ENCODE results near the gene LMF1. TPM values are rescaled to one million over a fixed set of nuclear protein-coding genes. Genes with fewer than 3 reads are reported as not detected.

Gene LMF1
- total RNA-seq, 1 donor, result 29.4 TPM

GRCh38 chr16:873243-873661 lies 97.5 kb downstream of the LMF1 start:
- no peak for DNase-seq (ENCODE audit: low read depth)
- no peak overlapping the region for H3K4me3 ChIP-seq (ENCODE audit: low read depth, low read length)
- no peak for TF ChIP-seq CTCF (IDR thresholded peaks at IDR 0.05; ENCODE audit: insufficient read depth, low read length)

GRCh38 chr16:872436-873242 lies 98.1 kb downstream of the LMF1 start:
- H3K4me3 ChIP-seq (ENCODE audit: low read depth, low read length), result no peak overlapping the region
- no peak for TF ChIP-seq CTCF (IDR thresholded peaks at IDR 0.05; ENCODE audit: insufficient read depth, low read length)
- no peak for DNase-seq (ENCODE audit: low read depth)

DNA sequence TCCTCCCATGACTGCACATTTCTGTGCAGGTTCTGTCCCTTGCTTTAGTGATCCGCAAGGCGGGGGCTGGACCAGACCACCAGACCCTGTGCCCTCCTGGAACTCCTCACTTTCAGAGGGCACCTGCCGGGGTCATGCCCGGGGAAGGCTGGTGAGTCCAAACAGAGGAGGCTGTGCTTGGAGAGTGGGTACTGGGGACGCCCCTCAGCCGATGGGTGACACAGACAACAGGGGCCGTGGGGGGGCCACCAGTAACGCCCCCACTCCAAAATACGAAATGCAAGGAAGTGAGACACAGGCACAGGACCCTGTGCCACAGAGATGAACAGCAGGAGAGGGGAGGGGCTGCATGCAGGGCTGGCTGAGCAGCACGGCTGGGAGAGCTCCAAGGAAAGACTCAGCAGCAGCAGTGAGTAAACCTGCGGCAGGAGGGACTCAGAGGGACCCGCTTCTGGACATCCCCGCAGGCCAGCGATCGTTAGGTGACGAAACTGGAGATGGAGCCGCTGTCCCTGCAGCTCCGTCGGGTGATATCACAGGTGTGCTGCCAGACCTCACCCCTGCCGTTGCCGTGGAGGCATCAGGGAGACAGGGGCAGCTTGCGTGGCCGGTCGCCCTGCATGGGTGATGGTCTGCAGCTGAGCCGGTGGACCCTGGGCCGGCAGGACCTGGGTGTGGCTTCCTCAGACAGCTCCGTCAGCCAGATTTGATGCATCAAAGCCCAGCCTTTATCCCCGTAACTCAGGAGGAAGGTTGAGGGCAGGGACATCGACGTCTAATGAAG lies 99.0 kb downstream of the LMF1 start:
- DNase-seq (ENCODE audit: low read depth), result no peak

DNA sequence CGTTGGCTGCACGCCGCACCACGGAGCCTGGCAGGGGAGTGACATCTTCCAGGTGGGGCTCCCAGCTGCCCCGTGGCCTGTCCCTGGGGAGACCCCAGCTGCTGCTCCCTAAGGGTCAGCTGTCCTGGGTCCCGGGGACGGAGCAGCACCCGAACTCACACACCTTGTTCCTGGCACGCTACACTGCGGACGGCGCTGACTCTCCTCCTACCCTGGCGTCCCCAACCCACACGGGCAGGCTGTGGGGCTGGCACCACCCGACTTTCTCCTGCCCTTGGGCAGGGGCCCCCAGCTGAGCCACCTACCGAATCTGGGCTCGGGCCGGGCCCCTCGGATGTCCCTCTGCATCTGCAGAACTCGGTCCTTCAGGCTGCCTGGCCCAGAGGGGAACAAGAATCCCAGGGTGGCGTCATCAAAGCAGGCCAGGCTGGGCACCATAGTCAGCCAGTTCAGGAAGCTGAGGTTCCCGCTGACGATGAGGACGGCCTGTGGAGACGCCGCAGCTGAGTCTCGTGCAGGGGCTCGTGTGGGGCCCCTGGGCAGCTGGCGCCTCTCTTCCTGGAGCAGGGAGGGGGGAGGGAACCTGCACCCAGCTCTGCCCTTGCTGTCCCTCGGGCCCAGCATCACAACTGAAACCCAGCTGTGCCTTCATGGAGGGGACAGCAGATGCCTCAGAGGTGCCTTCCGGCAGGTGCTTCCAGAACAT lies 99.8 kb downstream of the LMF1 start:
- TF ChIP-seq CTCF (IDR thresholded peaks at IDR 0.05; ENCODE audit: insufficient read depth, low read length), result no peak
- no peak for DNase-seq (ENCODE audit: low read depth)
- no peak overlapping the region for H3K4me3 ChIP-seq (ENCODE audit: low read depth, low read length)

More for the DNA sequence above, 99.0 kb downstream of the LMF1 start:
- TF ChIP-seq CTCF (IDR thresholded peaks at IDR 0.05; ENCODE audit: insufficient read depth, low read length), result no peak
- H3K4me3 ChIP-seq (ENCODE audit: low read depth, low read length), result no peak overlapping the region

DNA sequence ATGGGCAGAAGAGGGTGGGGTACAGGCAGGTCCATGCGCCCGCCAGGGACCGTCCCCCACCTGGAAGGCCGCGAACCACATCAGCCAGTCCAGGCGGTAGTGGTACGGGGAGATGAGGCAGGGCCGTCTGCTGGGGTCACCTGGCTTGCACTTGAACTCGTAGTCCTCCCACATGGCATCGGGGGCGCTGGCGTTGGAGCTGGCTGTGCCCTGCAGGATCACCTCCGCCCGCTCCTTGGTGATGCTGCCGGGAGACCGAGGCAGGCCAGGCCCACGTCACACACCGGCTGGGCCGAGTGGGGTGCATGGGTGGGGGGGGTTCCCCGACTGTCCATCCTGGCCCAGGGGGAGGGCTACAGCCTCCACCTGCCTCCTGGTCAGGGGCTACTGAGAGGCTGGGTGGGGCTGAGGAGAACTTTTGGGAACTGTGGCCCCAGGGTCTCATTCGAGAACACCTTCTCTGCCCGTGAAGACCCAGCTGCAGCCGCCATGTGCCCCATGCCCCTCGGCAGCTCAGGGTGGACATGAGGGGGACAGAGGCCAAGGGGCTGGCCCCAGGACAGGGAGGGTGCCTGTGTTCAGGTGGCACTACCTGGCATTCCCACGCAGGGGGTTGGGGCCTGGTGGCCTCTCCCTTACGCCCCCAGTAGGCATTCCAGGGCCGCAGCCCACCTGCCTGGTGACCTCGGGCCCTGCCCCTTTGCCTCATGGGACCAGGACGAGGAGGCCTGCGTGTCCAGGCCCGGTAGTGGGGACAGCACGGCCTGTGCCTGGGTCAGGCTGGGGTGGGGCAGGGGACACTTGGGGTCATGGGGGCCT lies 100.8 kb downstream of the LMF1 start:
- TF ChIP-seq CTCF (IDR thresholded peaks at IDR 0.05; ENCODE audit: insufficient read depth, low read length), result no peak
- no peak for DNase-seq (ENCODE audit: low read depth)

More for the DNA sequence above, 100.8 kb downstream of the LMF1 start:
- H3K4me3 ChIP-seq (ENCODE audit: low read depth, low read length), result no peak overlapping the region
